Measurements from ENCODE around the gene FAM13A. TPM values are rescaled to one million over a fixed set of nuclear protein-coding genes. Genes with fewer than 3 reads are reported as not detected.
A peak's percentile ranks its signal among the peaks of the same experiment; 100 is the strongest.

The FAM13A gene
- total RNA-seq, 1 donor from 2014 or later = 51.2 TPM

DNA sequence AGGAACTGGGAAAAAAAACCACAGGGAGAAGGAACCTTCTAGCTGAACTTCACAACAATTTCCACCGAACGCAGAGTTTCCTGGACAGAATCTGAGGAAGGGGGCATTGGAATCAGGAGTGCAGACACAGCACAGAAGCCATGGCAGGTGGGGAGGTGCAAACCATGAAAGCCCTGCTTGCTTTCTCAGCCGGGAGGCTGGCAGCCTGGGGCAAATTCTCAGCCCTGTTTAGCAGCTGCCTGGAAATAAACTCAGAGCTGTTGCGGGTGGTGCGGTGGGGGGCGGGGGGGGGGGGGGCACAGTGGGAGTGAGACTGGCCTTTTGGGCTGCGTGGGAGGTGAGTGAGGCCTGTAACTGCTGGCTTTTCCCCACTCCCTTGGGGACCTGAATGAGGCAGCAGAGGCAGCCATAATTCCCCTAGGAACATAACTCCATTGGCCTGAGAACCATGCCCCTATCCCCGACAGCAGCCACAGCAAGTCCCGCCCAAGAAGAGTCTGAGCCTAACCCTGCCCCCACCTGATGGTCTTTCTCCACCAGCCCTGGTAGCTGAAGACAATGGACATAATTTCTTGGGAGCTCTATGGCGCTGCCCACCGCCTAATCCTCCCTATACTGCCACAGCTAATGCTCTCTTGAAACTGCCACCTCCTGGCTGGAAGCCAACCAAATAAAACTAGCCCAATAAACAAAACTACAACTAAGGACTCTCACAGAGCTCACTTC, 176.3 kb downstream of the FAM13A start:
- peak overlapping the region; percentile 59 for H3K4me3 Mint-ChIP-seq (ENCODE audit: unreplicated experiment)
- H3K9me3 Mint-ChIP-seq (ENCODE audit: unreplicated experiment) = peaks cover 2% of the 10 kb centered on the region
- H3K27me3 Mint-ChIP-seq (ENCODE audit: unreplicated experiment) = peaks cover 3% of the 10 kb centered on the region
- TF ChIP-seq, protein P1, sequence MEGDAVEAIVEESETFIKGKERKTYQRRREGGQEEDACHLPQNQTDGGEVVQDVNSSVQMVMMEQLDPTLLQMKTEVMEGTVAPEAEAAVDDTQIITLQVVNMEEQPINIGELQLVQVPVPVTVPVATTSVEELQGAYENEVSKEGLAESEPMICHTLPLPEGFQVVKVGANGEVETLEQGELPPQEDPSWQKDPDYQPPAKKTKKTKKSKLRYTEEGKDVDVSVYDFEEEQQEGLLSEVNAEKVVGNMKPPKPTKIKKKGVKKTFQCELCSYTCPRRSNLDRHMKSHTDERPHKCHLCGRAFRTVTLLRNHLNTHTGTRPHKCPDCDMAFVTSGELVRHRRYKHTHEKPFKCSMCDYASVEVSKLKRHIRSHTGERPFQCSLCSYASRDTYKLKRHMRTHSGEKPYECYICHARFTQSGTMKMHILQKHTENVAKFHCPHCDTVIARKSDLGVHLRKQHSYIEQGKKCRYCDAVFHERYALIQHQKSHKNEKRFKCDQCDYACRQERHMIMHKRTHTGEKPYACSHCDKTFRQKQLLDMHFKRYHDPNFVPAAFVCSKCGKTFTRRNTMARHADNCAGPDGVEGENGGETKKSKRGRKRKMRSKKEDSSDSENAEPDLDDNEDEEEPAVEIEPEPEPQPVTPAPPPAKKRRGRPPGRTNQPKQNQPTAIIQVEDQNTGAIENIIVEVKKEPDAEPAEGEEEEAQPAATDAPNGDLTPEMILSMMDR (IDR thresholded peaks at IDR 0.05; ENCODE audit: partially characterized antibody, unreplicated experiment) = no peak
- peaks cover 7% of the 10 kb centered on the region for H3K36me3 Mint-ChIP-seq (ENCODE audit: unreplicated experiment)
- H3K4me1 Mint-ChIP-seq (ENCODE audit: low read depth, unreplicated experiment) = peaks cover 12% of the 10 kb centered on the region
- peak overlapping the region; percentile 80 for H3K27ac Mint-ChIP-seq (ENCODE audit: unreplicated experiment)
- no peak for DNase-seq

DNA sequence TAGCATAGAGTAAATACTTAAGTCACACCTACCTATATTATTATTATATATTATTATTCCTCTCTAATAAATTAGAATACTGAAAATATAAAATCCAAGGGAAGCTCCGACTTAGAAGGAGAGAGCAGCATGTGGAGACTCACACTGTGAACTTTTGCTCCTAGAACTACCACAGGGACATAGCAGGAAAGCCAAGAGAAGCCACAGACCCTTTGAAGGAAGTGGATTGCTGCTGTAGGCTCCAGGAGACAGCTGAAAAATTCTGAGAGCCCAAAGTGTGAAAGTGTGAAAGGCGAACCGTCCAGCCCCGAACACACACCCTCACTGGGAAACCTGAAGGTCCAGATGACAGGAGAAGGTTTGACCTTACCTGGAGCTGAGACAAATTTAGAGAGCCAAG, 177.0 kb downstream of the FAM13A start:
- Mint-ChIP-seq H3K36me3 (ENCODE audit: unreplicated experiment) (peaks cover 7% of the 10 kb centered on the region), H3K9me3 (ENCODE audit: unreplicated experiment) (peaks cover 2% of the 10 kb centered on the region), H3K27ac (ENCODE audit: unreplicated experiment) (peak overlapping the region; percentile 50), H3K4me1 (ENCODE audit: low read depth, unreplicated experiment) (peaks cover 12% of the 10 kb centered on the region), H3K27me3 (ENCODE audit: unreplicated experiment) (peaks cover 3% of the 10 kb centered on the region), H3K4me3 (ENCODE audit: unreplicated experiment) (peak overlapping the region; percentile 13)
- DNase-seq = no peak
- TF ChIP-seq, protein P1 (IDR thresholded peaks at IDR 0.05; ENCODE audit: partially characterized antibody, unreplicated experiment) = no peak

- no peak for DNase-seq
- H3K36me3 Mint-ChIP-seq (ENCODE audit: unreplicated experiment) = peaks cover 1% of the 10 kb centered on the region
- TF ChIP-seq, protein P1 (IDR thresholded peaks at IDR 0.05; ENCODE audit: partially characterized antibody, unreplicated experiment) = no peak
- H3K4me1 Mint-ChIP-seq (ENCODE audit: low read depth, unreplicated experiment) = peaks cover 12% of the 10 kb centered on the region
- H3K27me3 Mint-ChIP-seq (ENCODE audit: unreplicated experiment) = peaks cover 3% of the 10 kb centered on the region
- no peak overlapping the region for H3K27ac Mint-ChIP-seq (ENCODE audit: unreplicated experiment)
- H3K9me3 Mint-ChIP-seq (ENCODE audit: unreplicated experiment) = no peaks in the 10 kb centered on the region
- no peak overlapping the region for H3K4me3 Mint-ChIP-seq (ENCODE audit: unreplicated experiment)
These were observed 178.3 kb downstream of the FAM13A start for GRCh38 chr4:88878642-88879041.

DNA sequence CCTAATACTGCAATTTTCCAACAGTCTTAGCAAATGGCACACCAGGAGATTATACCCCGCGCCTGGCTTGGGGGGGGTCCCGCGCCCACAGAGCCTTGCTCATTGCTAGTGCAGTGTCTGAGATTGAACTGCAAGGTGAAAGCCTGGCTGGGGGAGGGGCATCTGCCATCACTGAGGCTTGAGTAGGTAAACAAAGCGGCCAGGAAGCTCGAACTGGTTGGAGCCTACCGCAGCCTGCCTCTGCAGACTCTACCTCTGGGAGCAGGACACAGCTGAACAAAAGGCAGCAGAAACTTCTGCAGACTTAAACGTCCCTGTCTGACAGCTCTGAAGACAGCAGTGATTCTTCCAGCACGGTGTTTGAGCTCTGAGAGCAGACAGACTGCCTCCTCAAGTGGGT, 186.6 kb downstream of the FAM13A start:
- H3K27me3 Mint-ChIP-seq (ENCODE audit: unreplicated experiment) = no peaks in the 10 kb centered on the region
- H3K27ac Mint-ChIP-seq (ENCODE audit: unreplicated experiment) = no peak overlapping the region
- TF ChIP-seq, protein P1 (IDR thresholded peaks at IDR 0.05; ENCODE audit: partially characterized antibody, unreplicated experiment) = no peak
- H3K4me3 Mint-ChIP-seq (ENCODE audit: unreplicated experiment) = no peak overlapping the region
- H3K4me1 Mint-ChIP-seq (ENCODE audit: low read depth, unreplicated experiment) = peaks cover 7% of the 10 kb centered on the region
- DNase-seq = no peak
- H3K9me3 Mint-ChIP-seq (ENCODE audit: unreplicated experiment) = no peaks in the 10 kb centered on the region
- H3K36me3 Mint-ChIP-seq (ENCODE audit: unreplicated experiment) = peaks cover 14% of the 10 kb centered on the region

DNA sequence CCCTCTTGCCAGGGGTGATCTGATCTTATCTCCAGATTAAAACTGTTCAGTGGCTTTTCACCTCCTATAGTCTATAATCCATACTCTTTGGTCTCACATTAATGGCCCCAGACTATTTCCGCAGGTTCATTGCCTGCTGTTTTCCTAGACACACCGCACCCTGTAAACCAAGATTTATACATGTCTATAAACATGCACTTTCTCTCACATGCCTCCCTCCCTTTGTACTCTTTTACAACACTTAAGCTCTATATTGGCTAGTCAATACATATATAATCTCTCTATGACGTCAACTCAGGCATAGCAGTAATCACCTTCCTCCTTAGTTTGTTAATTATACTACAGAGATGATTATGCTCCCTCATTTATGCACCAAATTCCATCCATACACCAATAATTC, 188.5 kb downstream of the FAM13A start:
- Mint-ChIP-seq H3K27ac (ENCODE audit: unreplicated experiment) (no peak overlapping the region), H3K27me3 (ENCODE audit: unreplicated experiment) (no peaks in the 10 kb centered on the region), H3K9me3 (ENCODE audit: unreplicated experiment) (no peaks in the 10 kb centered on the region), H3K4me1 (ENCODE audit: low read depth, unreplicated experiment) (peaks cover 7% of the 10 kb centered on the region), H3K4me3 (ENCODE audit: unreplicated experiment) (no peak overlapping the region), H3K36me3 (ENCODE audit: unreplicated experiment) (peaks cover 14% of the 10 kb centered on the region)
- DNase-seq = no peak
- TF ChIP-seq, protein P1 (IDR thresholded peaks at IDR 0.05; ENCODE audit: partially characterized antibody, unreplicated experiment) = no peak
